SK-N-SH (cell line): Measurements from ENCODE around the gene DNAH9.

Experiments
- EP300 ChIP-seq, 2 experiments: IDR thresholded peaks; 2 replicates each; pipeline versions ENCODE4 v1.4.0 to v1.6.1; 2012; ENCODE audit warnings: borderline replicate concordance in 1 of 2, low read depth in 1 of 2, low read length in 1 of 2
- JUND ChIP-seq: IDR thresholded peaks from 2 replicates; pipeline ENCODE4 v1.4.0; 2012
- TF ChIP-seq, protein P1 (sequence below): fragments of 200-600 bp; sonication (generic); IDR thresholded peaks from 2 replicates; pipeline ENCODE4 v1.6.1; 2017; ENCODE audit warnings: antibody characterized with exemption, mild to moderate bottlenecking, moderate library complexity

- no peak for TF ChIP-seq EP300 (IDR thresholded peaks at IDR 0.05; ENCODE audit: borderline replicate concordance in 1 of 2, low read depth in 1 of 2, low read length in 1 of 2)
- TF ChIP-seq, protein P1, sequence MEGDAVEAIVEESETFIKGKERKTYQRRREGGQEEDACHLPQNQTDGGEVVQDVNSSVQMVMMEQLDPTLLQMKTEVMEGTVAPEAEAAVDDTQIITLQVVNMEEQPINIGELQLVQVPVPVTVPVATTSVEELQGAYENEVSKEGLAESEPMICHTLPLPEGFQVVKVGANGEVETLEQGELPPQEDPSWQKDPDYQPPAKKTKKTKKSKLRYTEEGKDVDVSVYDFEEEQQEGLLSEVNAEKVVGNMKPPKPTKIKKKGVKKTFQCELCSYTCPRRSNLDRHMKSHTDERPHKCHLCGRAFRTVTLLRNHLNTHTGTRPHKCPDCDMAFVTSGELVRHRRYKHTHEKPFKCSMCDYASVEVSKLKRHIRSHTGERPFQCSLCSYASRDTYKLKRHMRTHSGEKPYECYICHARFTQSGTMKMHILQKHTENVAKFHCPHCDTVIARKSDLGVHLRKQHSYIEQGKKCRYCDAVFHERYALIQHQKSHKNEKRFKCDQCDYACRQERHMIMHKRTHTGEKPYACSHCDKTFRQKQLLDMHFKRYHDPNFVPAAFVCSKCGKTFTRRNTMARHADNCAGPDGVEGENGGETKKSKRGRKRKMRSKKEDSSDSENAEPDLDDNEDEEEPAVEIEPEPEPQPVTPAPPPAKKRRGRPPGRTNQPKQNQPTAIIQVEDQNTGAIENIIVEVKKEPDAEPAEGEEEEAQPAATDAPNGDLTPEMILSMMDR = no peak
- no peak for TF ChIP-seq JUND
Observed at GRCh38 chr17:11954936-11955335, 356.7 kb downstream of the DNAH9 start.
